ENCODE results near the gene VPS36.

The VPS36 gene

DNA sequence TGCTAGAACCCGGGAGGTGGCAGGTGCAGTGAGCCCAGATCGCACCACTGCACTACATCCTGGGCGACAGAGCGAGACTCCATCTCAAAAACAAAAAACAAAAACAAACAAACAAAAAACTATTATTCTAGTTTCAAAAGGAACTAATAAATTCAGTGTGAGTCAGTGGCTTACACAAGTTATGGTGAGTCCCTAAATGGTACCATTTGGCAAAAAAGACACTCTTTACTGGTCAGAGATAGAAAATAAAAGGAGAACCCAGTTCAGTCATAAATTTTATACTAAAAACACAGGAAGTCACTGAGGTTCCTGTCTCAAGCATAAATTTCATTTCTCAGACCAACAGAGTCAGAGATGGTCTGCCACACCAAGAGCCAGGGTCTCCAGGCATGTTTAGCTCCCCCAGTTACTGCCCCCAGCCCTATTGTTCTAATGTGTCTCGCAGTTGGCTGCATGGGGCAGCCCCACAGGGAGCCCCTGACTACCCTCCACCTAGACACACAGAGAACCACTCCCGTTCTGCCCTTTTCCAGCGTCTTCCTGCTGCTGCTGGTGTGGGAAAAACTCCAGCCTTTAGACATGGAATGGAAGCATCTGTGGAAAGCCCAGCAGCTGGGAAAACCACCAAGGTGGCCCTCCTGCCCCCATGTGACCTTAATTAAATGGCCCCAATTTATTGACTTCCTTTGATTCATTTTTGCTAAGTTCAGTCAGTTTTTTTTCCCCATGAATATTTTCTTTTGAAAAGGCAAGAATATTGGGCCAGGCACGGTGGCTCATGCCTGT is 56.7 kb downstream of the VPS36 start:
- TF ChIP-seq, protein P1, sequence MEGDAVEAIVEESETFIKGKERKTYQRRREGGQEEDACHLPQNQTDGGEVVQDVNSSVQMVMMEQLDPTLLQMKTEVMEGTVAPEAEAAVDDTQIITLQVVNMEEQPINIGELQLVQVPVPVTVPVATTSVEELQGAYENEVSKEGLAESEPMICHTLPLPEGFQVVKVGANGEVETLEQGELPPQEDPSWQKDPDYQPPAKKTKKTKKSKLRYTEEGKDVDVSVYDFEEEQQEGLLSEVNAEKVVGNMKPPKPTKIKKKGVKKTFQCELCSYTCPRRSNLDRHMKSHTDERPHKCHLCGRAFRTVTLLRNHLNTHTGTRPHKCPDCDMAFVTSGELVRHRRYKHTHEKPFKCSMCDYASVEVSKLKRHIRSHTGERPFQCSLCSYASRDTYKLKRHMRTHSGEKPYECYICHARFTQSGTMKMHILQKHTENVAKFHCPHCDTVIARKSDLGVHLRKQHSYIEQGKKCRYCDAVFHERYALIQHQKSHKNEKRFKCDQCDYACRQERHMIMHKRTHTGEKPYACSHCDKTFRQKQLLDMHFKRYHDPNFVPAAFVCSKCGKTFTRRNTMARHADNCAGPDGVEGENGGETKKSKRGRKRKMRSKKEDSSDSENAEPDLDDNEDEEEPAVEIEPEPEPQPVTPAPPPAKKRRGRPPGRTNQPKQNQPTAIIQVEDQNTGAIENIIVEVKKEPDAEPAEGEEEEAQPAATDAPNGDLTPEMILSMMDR (IDR thresholded peaks at IDR 0.05; ENCODE audit: low read depth, low read length, missing control alignments), result no peak
- DNase-seq (ENCODE audit: extremely low read depth, low read depth), result no peak
- H3K4me3 ChIP-seq (replicated peaks; ENCODE audit: low read depth, low read length), result no peak overlapping the region

DNA sequence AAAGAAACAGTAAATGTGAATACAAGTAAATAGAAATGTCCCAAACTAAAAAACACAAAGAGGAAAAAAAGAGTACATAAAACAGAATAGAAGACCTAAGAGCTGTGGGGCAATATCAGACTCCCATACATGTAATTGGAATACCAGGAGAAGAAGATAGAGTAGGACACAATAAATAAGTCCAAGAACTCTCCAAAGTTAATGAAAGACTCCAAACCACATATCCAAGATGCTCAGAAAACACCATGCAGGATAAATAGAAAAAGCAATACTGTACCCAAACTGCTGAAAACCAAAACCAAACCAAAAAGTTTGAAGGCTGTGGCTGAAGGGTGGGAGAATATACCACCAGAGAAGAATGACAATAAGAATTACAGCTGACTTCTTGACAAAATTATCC is 62.7 kb downstream of the VPS36 start:
- TF ChIP-seq, protein P1 (IDR thresholded peaks at IDR 0.05; ENCODE audit: low read depth, low read length, missing control alignments), result no peak
- DNase-seq (ENCODE audit: extremely low read depth, low read depth), result no peak
- H3K4me3 ChIP-seq (replicated peaks; ENCODE audit: low read depth, low read length), result no peak overlapping the region

DNA sequence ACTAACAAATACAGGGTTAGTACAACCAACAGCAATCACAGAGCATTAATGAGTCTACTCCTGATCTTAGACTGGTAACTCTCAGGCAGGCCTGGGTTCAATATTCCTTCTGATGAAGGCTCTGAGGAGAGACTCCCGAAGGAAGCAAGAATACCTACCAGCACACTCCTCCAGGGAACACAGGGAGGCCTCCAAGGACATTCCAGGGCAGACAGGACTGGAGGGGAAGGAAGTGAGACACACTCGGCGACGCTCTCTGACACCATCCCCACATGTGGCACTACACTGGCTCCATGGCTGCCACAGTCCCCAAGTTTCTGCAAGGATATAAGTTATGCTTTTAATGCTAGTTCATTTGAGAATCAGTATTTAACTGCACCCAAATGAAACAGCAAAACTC is 64.6 kb downstream of the VPS36 start:
- no peak for DNase-seq (ENCODE audit: extremely low read depth, low read depth)
- TF ChIP-seq, protein P1 (IDR thresholded peaks at IDR 0.05; ENCODE audit: low read depth, low read length, missing control alignments), result no peak
- H3K4me3 ChIP-seq (replicated peaks; ENCODE audit: low read depth, low read length), result no peak overlapping the region

DNA sequence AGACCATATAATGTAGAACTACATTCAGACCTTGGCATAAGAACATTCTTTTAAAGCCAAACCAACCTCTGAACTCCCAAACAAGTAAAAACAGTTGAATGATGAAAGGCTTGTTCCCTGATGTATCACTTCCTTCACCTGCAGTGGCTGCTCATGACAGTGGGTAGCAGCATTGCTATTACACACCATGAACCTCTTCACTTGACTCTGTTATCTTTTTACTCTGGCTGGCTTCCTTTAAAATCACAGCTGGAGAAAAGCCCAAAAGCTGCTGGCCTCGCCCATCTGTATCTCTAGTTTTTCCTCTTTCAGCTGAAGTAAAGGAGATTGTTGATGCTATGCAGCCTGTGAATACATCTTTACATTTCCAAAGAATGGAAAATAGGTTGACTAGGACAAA is 67.1 kb downstream of the VPS36 start:
- TF ChIP-seq, protein P1 (IDR thresholded peaks at IDR 0.05; ENCODE audit: low read depth, low read length, missing control alignments), result no peak
- no peak overlapping the region for H3K4me3 ChIP-seq (replicated peaks; ENCODE audit: low read depth, low read length)
- no peak for DNase-seq (ENCODE audit: extremely low read depth, low read depth)

DNA sequence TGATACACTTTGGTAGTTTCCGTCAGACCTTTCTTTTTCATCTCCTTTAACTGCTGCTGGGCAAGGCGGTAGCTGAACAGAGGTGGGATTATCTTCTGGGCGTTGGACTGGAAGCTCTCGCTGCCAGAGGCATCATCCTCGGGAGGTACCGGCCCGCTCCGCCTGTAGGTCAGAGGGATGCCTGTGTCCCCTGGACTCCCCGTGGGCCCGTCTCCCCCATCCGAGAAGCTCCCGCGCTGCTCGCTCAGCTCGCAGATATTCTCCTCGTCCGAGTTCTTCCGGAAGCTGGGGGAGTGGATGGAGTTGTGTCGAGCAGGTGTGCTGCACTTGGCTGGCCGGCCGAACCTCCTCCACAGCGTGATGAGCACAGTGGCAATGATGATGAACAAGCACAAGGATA is 72.1 kb downstream of the VPS36 start:
- no peak for DNase-seq (ENCODE audit: extremely low read depth, low read depth)
- TF ChIP-seq, protein P1 (IDR thresholded peaks at IDR 0.05; ENCODE audit: low read depth, low read length, missing control alignments), result no peak
- H3K4me3 ChIP-seq (replicated peaks; ENCODE audit: low read depth, low read length), result no peak overlapping the region

DNA sequence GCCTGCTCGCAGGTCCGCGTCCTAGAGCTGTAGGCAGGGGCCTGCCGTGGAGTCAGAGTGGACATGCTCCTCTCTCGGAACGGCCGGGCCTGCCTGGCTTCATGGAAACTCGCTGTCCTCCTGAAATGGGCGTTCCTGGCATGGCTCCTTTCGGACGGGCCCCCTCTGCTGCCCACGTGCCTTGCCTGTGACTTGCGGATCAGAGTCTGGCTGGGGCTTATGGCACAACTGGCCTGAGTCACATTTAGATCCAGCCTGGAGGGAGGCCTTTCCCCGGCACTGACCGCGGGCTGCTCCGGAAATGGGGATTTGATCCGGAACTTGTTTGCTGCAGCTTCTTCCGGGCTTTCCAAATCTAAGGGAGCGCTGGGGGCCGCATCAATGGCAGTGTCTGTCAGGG is 72.5 kb downstream of the VPS36 start:
- DNase-seq (ENCODE audit: extremely low read depth, low read depth), result no peak
- TF ChIP-seq, protein P1 (IDR thresholded peaks at IDR 0.05; ENCODE audit: low read depth, low read length, missing control alignments), result no peak
- no peak overlapping the region for H3K4me3 ChIP-seq (replicated peaks; ENCODE audit: low read depth, low read length)

All from HFF-Myc (cell line).